HL-60/S4 treated with phorbol 12-myristate 13-acetate at 8.2 ng/mL for 4 days and 3 days (cell line): Measurements from ENCODE around the gene APP.

Experiments
- in situ Hi-C: fragments of 300-500 bp; cut with MboI; formaldehyde crosslinking; loops from 2 replicates; pipeline ENCODE4 v1.15.0; 2022; ENCODE audit warnings: low sequenced_read_pairs

Gene APP

GRCh38 chr21:26072666-26073615 is 97.6 kb downstream of the APP start:
- in situ Hi-C loops, result no loop called here

DNA sequence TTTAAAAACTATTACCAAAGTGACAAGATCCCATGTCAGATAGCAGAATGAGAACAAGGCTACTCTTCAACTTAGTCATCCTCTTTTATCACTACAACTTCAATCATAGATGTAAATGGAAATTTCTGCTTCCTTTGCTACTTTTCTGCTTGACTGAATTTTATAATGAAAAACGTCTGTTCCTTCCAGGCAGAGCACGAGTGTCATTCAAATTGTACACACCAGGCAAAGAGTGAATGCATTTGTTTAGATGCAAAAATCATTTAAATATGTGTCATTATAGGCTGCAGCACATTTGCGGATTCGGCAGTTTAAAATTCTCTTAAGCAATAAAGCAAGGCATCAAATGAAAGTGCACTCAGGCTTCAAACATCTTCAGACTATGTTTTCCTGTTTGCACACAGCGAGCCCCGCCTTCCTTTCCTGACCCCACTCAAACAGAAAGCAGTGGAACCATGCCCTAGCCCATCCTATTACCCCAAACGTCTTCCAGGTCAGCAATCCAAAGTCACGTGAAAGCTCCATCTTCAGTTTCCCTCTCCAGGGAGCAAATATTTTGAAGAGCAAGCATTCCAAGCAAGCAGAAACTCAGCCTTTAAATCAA is 99.6 kb downstream of the APP start:
- in situ Hi-C loops, result no loop called here

DNA sequence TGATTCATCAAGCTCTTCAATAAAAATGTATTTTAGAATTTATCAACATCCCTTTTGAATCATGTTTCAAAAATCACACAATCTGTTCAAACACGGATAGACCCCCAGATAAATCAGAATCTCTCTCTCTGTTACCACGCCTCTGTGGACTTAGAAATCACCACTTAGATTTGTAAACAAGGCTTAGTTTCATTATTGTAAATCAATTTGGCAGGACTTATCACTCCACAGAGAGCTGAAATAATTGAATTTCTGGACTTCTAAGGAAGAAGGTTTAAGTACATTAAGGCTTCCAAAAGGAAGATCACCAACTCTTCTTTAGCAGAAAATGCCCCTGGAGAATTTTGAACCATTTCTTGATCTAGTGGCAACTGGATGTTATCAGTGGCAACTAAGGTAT is 100.4 kb downstream of the APP start:
- in situ Hi-C loops, result no loop called here

GRCh38 chr21:26068776-26069175 is 101.8 kb downstream of the APP start:
- in situ Hi-C loops, result no loop called here

GRCh38 chr21:26067836-26068594 is 102.6 kb downstream of the APP start:
- in situ Hi-C loops, result no loop called here

- in situ Hi-C loops, result no loop called here
Observed at GRCh38 chr21:26064506-26064905, 106.1 kb downstream of the APP start.

GRCh38 chr21:26061437-26061836 is 109.1 kb downstream of the APP start:
- in situ Hi-C loops, result no loop called here

DNA sequence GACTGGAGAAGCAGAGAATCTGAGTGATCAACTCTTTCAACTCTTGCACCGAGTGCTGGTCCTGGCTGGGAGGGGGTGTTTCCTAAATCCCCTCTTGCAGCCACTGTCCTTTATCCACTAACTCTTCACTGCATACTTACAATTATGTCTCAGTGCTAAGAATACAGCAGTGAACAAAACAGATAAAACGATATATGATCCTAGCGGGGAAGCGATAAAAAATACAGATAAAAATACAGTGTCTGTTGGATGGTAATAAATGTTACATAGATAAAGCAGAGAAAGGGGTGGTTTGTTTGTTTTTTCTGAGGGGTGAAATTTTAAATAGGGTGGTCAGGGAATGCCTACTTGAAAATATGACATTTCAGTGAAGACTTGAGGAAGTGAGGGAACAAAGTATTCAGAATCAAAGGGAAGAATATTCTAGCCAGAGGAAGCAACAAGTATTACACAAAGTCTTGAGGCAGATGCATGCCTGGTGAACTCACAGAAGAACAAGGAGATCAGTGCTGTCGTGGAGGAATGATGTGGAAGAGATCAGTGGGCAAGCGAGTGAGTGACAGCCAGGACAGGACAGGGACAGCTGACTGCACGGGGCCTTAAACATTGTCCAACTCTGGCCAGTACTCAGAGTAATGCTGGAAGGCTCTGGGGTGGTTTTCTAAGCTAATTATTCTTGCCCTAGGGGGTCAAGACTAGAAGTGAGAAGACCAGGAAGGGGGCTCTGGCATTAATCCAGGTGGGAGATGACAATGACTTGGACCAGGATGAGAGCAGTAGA is 110.0 kb downstream of the APP start:
- in situ Hi-C loops, result no loop called here

GRCh38 chr21:26057477-26058170 is 112.9 kb downstream of the APP start:
- in situ Hi-C loops, result no loop called here

DNA sequence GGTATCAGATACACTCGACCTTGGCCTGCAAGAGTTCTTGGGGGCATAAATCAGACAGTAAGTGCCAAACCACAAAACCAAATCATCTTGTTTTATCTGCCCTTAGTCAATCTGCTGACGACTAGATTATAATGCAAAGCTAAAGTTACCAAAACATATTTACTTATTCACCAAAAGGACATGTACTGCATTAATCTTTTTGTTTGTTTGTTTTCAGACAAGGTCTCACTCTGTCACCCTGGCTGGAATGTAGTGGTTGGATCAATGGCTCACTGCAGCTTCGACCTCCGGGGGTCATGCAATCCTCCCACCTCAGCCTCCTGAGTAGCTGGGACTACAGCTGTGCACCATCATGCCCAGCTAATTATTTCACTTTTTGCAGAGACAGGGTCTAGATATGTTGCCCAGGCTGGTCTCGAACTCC is 114.7 kb downstream of the APP start:
- in situ Hi-C loops, result no loop called here

GRCh38 chr21:26055010-26055409 is 115.6 kb downstream of the APP start:
- in situ Hi-C loops, result no loop called here

DNA sequence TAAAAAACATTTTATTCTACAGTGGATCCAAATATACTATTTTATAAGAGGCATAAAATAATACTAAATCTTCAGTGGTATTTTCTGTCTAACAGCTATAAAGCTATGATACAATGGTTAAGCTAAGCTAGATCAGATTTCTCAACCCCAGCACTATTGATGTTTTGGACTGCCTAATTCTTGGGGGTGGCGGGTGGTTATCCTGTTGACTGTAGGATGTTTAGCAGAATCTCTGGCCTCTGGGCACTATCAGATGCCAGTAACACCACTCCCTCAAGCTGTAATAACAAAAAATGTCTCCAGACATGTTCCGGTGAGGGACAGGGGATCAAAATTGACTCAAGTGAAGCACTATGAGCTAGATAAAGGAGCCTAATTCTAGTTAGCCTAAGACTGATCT is 118.5 kb downstream of the APP start:
- in situ Hi-C loops, result no loop called here

DNA sequence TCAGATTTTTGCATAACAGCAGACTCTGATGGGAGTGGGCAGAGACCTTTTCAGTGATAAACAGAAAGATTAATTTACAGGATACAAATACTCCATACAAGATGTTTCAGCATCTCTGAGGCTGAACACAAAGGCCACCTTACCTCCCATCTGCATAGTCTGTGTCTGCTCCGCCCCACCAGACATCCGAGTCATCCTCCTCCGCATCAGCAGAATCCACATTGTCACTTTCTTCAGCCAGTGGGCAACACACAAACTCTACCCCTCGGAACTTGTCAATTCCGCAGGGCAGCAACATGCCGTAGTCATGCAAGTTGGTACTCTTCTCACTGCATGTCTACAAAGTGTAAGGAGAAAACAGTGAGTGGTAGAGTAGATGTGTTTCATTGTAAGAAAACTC is 119.7 kb downstream of the APP start:
- in situ Hi-C loops, result no loop called here

GRCh38 chr21:26049803-26050202 is 120.8 kb downstream of the APP start:
- in situ Hi-C loops, result no loop called here

DNA sequence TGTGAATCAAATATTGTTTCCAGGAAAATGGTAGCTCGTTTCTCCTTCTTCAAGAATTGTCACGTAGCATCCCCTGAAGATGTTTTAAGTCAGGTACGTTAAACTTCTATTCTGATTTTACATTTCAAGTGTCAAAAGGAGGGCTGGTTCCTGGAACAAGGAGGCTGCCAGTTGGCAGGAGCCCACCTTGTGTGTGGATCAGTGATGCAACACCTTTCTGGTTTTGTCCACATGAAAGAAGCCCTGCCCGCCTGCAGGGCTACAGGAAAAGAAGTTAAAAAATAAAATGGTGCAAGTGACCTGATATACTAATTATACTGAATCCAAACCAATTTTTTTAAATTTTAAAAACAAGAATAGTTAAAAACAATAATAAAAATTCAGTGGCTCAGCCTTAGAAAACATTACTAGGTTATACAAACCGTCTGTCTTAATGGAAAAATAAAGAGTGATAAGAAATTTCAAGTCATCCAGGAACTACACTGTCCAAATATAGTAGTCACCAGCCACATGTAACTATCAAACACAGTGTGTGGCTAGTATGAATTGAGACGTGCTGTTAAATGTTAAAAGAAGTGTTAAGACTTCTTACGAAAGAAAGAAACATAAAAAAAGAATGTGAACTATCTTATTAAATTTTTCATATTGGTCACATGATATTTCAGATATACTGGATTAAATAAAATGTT is 123.1 kb downstream of the APP start:
- in situ Hi-C loops, result no loop called here

DNA sequence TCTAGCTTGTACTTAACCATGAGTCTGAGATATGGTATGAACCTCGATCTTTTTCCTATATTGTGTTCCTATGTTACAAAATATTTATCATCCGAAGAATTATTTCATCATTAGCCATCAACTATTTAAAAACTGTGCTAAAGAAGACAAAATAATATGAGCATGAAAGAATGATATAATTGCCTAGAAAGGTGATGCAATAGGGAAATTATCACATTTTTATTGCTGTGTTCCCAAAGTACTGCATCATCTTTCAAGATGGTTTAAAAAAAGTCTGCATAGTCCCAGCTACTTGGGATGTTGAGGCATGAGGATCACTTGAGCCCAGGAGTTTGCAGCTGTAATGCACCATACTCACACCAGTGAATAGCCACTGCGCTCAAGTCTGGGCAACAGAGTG is 126.7 kb downstream of the APP start:
- in situ Hi-C loops, result no loop called here

DNA sequence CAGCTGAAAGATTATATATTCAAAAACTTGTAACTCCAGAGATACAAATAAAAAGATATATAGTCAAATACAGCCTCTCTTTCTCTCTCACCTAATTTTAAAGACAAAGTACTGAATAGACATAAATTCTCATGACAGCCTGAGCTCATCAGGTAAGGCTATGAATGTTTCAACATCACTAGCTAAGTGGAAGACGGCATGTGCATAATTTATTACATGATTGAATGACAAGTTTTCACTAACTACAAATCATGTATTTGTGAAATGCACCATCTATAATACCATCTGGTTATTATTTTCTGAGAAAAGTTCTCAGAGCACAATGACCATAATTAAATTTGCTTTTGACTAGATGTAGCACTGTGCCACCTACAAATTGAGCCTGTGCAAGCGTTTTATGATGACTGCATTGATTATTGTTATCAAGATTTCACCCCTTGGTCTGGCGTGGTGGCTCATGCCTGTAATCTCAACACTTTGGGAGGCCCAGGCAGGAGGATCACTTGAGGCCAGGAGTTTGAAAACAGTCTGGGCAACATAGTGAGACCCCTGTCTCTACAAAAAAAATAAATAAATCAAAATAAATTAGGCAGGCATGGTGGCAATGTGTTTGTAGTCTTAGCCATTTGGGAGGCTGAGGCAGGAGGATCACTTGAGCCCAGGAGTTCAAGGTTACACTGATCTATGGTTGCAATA is 128.2 kb downstream of the APP start:
- in situ Hi-C loops, result no loop called here

- in situ Hi-C loops, result no loop called here
Observed at GRCh38 chr21:26041431-26042180, 129.0 kb downstream of the APP start.
